GM12892 (cell line): Measurements from ENCODE around the gene TSC1.

ENCODE experiments used
- POLR2A ChIP-seq: IDR thresholded peaks from 2 replicates; pipeline ENCODE4 v1.6.1; 2011; ENCODE audit warnings: low read depth, low read length, control low read depth
- POLR2AphosphoS5 ChIP-seq: IDR thresholded peaks from 2 replicates; pipeline ENCODE4 v1.6.1; 2011; ENCODE audit warnings: low read depth, low read length, control low read depth
- TAF1 ChIP-seq: IDR thresholded peaks from 2 replicates; pipeline ENCODE4 v1.6.1; 2011; ENCODE audit warnings: low read depth, mild to moderate bottlenecking, control low read depth, low read length, borderline replicate concordance

- TF ChIP-seq POLR2AphosphoS5: no peak
- TF ChIP-seq POLR2A: no peak
- TF ChIP-seq TAF1: no peak
Observed at GRCh38 chr9:132961002-132961401, 16.6 kb upstream of the TSC1 start.
